GM12892 (cell line): ENCODE measurements around the gene AGO3. TPM values are rescaled to one million over a fixed set of nuclear protein-coding genes. Genes with fewer than 3 reads are reported as not detected.
A peak's percentile ranks its signal among the peaks of the same experiment; 100 is the strongest.
"Not testable (repeated sequence)": the region's sequence is repeated elsewhere in the genome, so short reads cannot be mapped to it uniquely, and the experiment has no call there.

Experiments
- DNase-seq: peaks from one replicate; pipeline ENCODE4 v3.0.0; 2011; ENCODE audit not compliant: insufficient read length
- FAIRE-seq: peaks from 2 replicates; lab custom pipeline; 2011; peaks lifted over from hg19 to GRCh38; lab: Jason Lieb, UNC
- POLR2A ChIP-seq: IDR thresholded peaks from 2 replicates; pipeline ENCODE4 v1.6.1; 2011; ENCODE audit warnings: low read depth, low read length, control low read depth
- POLR2AphosphoS5 ChIP-seq: IDR thresholded peaks from 2 replicates; pipeline ENCODE4 v1.6.1; 2011; ENCODE audit warnings: low read depth, low read length, control low read depth
- TAF1 ChIP-seq: IDR thresholded peaks from 2 replicates; pipeline ENCODE4 v1.6.1; 2011; ENCODE audit warnings: low read depth, mild to moderate bottlenecking, control low read depth, low read length, borderline replicate concordance
- polyA plus RNA-seq: library from polyadenylated mRNA; unstranded; fragments of >200 nt; gene quantifications from one replicate; pipeline ENCODE4 v1.2.1, GENCODE V29; 2012; ENCODE audit warnings: missing spikeins, inconsistent platforms; ENCODE audit not compliant: missing spikeins

AGO3 gene
- 7.1 TPM for polyA plus RNA-seq

GRCh38 chr1:35930593-35931445 lies at the start of gene AGO3:
TSS of gene AGO3 (plus strand) at chr1:35931105. CDS start at chr1:35931427, 322 bp downstream.
- DNase-seq (peak; percentile 79), FAIRE-seq (peak; percentile 94)
- TF ChIP-seq TAF1 = 0 out of 2 replicates have a peak, but pooled peaks have one; percentile 34
- TF ChIP-seq POLR2A = peak; percentile 92
- peak; percentile 83; the same call in 1 of the 2 replicates for TF ChIP-seq POLR2AphosphoS5

- no peak for TF ChIP-seq POLR2AphosphoS5
- no peak for TF ChIP-seq POLR2A
- no peak for TF ChIP-seq TAF1
- no peak for FAIRE-seq
- DNase-seq = no peak
Observed at GRCh38 chr1:35881850-35882273, 49.0 kb upstream of the AGO3 start.

GRCh38 chr1:35882586-35882944 lies 48.3 kb upstream of the AGO3 start:
- no peak for DNase-seq
- no peak for FAIRE-seq
- TF ChIP-seq TAF1 (no peak), POLR2A (no peak), POLR2AphosphoS5 (no peak)

- FAIRE-seq = peak; percentile 95
- TF ChIP-seq TAF1 (no peak; the same call in 1 of the 2 replicates), POLR2AphosphoS5 (no peak), POLR2A (peak; percentile 61; the same call in 1 of the 2 replicates)
- DNase-seq = peak; percentile 99
Observed at GRCh38 chr1:35882945-35883634, 47.8 kb upstream of the AGO3 start, which contains the start of gene AGO1. TSS of gene AGO1 (plus strand) at chr1:35883209. CDS start at chr1:35883422, 213 bp downstream.

- DNase-seq (peak; percentile 48), FAIRE-seq (peak; percentile 73)
- TF ChIP-seq TAF1 (no peak), POLR2A (no peak), POLR2AphosphoS5 (no peak)
Observed at GRCh38 chr1:35883635-35884101, 47.2 kb upstream of the AGO3 start.

GRCh38 chr1:35884934-35885333 lies 46.0 kb upstream of the AGO3 start:
- DNase-seq (no peak), FAIRE-seq (no peak)
- TF ChIP-seq TAF1 (no peak), POLR2AphosphoS5 (no peak), POLR2A (no peak)

GRCh38 chr1:35885961-35886558 lies 44.8 kb upstream of the AGO3 start:
- no peak for FAIRE-seq
- DNase-seq = no peak
- TF ChIP-seq TAF1 = no peak
- TF ChIP-seq POLR2A = no peak
- no peak for TF ChIP-seq POLR2AphosphoS5

GRCh38 chr1:35886577-35887431 lies 44.1 kb upstream of the AGO3 start:
- peak; percentile 32 for DNase-seq
- peak; percentile 74 for FAIRE-seq

GRCh38 chr1:35887508-35887907 lies 43.4 kb upstream of the AGO3 start:
- no peak for DNase-seq
- no peak for FAIRE-seq
- no peak for TF ChIP-seq POLR2AphosphoS5
- no peak for TF ChIP-seq TAF1
- no peak for TF ChIP-seq POLR2A

More at GRCh38 chr1:35886577-35887431, 44.1 kb upstream of the AGO3 start:
- TF ChIP-seq POLR2A (no peak), POLR2AphosphoS5 (no peak), TAF1 (no peak)

GRCh38 chr1:35888255-35888654 lies 42.6 kb upstream of the AGO3 start:
- FAIRE-seq (no peak), DNase-seq (no peak)
- no peak for TF ChIP-seq TAF1
- TF ChIP-seq POLR2A = no peak
- no peak for TF ChIP-seq POLR2AphosphoS5

- FAIRE-seq, DNase-seq: not testable (repeated sequence)
Observed at GRCh38 chr1:35888981-35889380, 41.9 kb upstream of the AGO3 start.
